KMS-11 (cell line): ENCODE measurements around the gene KRTAP1-1.
"Not testable (repeated sequence)": the region's sequence is repeated elsewhere in the genome, so short reads cannot be mapped to it uniquely, and the experiment has no call there.

ENCODE experiments used
- H2AFZ ChIP-seq: fragments of 200-600 bp; sonication (generic); 2 replicates; pipeline ENCODE4 v1.6.1; 2016; ENCODE audit warnings: antibody characterized with exemption, mixed run types, low read depth
- H3K27ac ChIP-seq: fragments of 200-600 bp; sonication (generic); 2 replicates; pipeline ENCODE4 v1.6.1; 2016; ENCODE audit warnings: mild to moderate bottlenecking, mixed run types
- H3K27me3 ChIP-seq: fragments of 200-600 bp; sonication (generic); 2 replicates; pipeline ENCODE4 v1.6.1; 2017; ENCODE audit warnings: mild to moderate bottlenecking, low read depth, mixed run types, moderate library complexity; ENCODE audit not compliant: insufficient read depth
- H3K36me3 ChIP-seq: fragments of 200-600 bp; sonication (generic); 2 replicates; pipeline ENCODE4 v1.6.1; 2017; ENCODE audit warnings: mild to moderate bottlenecking, mixed run types; ENCODE audit not compliant: insufficient read depth
- H3K4me1 ChIP-seq: fragments of 200-600 bp; sonication (generic); 2 replicates; pipeline ENCODE4 v1.6.1; 2016; ENCODE audit warnings: mild to moderate bottlenecking, low read depth, mixed run types; ENCODE audit not compliant: poor library complexity, severe bottlenecking
- H3K4me2 ChIP-seq: fragments of 200-600 bp; sonication (generic); 2 replicates; pipeline ENCODE4 v1.7.0; 2016; ENCODE audit warnings: mild to moderate bottlenecking, mixed run types
- H3K4me3 ChIP-seq: fragments of 200-600 bp; sonication (generic); IDR thresholded peaks from 2 replicates; pipeline ENCODE4 v1.6.1; 2017; ENCODE audit warnings: low read depth, low read length, mixed read lengths; ENCODE audit not compliant: insufficient read depth
- H3K79me2 ChIP-seq: fragments of 200-600 bp; sonication (generic); 2 replicates; pipeline ENCODE4 v1.6.1; 2016; ENCODE audit warnings: low read depth, mixed run types; ENCODE audit not compliant: insufficient read depth
- H3K9ac ChIP-seq: fragments of 200-600 bp; sonication (generic); 2 replicates; pipeline ENCODE4 v1.6.1; 2016; ENCODE audit warnings: mild to moderate bottlenecking, mixed run types
- H4K20me1 ChIP-seq: fragments of 200-600 bp; sonication (generic); 2 replicates; pipeline ENCODE4 v1.6.1; 2016; ENCODE audit warnings: mild to moderate bottlenecking, mixed run types; ENCODE audit not compliant: insufficient read depth
- CTCF ChIP-seq: fragments of 200-600 bp; sonication (generic); conservative IDR thresholded peaks from 2 replicates; pipeline ENCODE4 v1.6.1; 2017; ENCODE audit warnings: low read depth, mild to moderate bottlenecking, antibody characterized with exemption, low read length, moderate library complexity, mixed read lengths

Gene KRTAP1-1

GRCh38 chr17:41060052-41060604, 18.9 kb upstream of the KRTAP1-1 start, which contains the start of gene KRTAP2-3:
Gene KRTAP2-3, minus strand, starts transcription at chr17:41060114. Its CDS starts 64 bp downstream, at chr17:41060050.
- Histone ChIP-seq H3K4me1 (no peaks in the 10 kb centered on the region), H4K20me1 (no peaks in the 10 kb centered on the region), H3K9ac (no peak within 1 kb of the TSS), H2AFZ (no peak within 1 kb of the TSS), H3K27me3 (no peaks in the 10 kb centered on the region), H3K36me3 (no peaks in the 10 kb centered on the region), H3K79me2 (no peaks in the 10 kb centered on the region), H3K27ac (no peak within 1 kb of the TSS), H3K4me2 (no peak within 1 kb of the TSS), H3K4me3 (no peak within 1 kb of the TSS)
- TF ChIP-seq CTCF = no peak

GRCh38 chr17:41059276-41060051, 18.2 kb upstream of the KRTAP1-1 start:
- H3K4me2 ChIP-seq, H3K4me1 ChIP-seq, H2AFZ ChIP-seq, H3K27me3 ChIP-seq, H4K20me1 ChIP-seq, H3K36me3 ChIP-seq, H3K9ac ChIP-seq, H3K4me3 ChIP-seq, H3K27ac ChIP-seq, H3K79me2 ChIP-seq: not testable (repeated sequence)

- no peak overlapping the region for H3K27ac ChIP-seq
- H3K79me2 ChIP-seq = no peaks in the 10 kb centered on the region
- H3K9ac ChIP-seq = no peak overlapping the region
- no peaks in the 10 kb centered on the region for H3K36me3 ChIP-seq
- H3K4me1 ChIP-seq = no peaks in the 10 kb centered on the region
- TF ChIP-seq CTCF = no peak
- no peaks in the 10 kb centered on the region for H4K20me1 ChIP-seq
- H2AFZ ChIP-seq = no peak overlapping the region
- H3K4me2 ChIP-seq = no peak overlapping the region
- no peaks in the 10 kb centered on the region for H3K27me3 ChIP-seq
- no peak overlapping the region for H3K4me3 ChIP-seq
Measured at GRCh38 chr17:41058741-41059140, 17.5 kb upstream of the KRTAP1-1 start.

- Histone ChIP-seq H3K79me2 (no peaks in the 10 kb centered on the region), H3K27ac (no peak overlapping the region), H3K9ac (no peak overlapping the region), H3K36me3 (no peaks in the 10 kb centered on the region), H3K4me3 (no peak overlapping the region), H3K27me3 (no peaks in the 10 kb centered on the region), H2AFZ (no peak overlapping the region), H3K4me1 (no peaks in the 10 kb centered on the region), H3K4me2 (no peak overlapping the region), H4K20me1 (no peaks in the 10 kb centered on the region)
- TF ChIP-seq CTCF = no peak
Measured at GRCh38 chr17:41057547-41057946, 16.3 kb upstream of the KRTAP1-1 start.

GRCh38 chr17:41055130-41055529, 13.9 kb upstream of the KRTAP1-1 start, which contains the start of gene KRTAP2-2:
Gene KRTAP2-2, minus strand, starts transcription at chr17:41055230. Its CDS starts 19 bp downstream, at chr17:41055211.
- H3K9ac ChIP-seq, H4K20me1 ChIP-seq, H3K27me3 ChIP-seq, H3K4me2 ChIP-seq, H3K4me3 ChIP-seq, H3K79me2 ChIP-seq, H3K36me3 ChIP-seq, H3K27ac ChIP-seq, H2AFZ ChIP-seq, H3K4me1 ChIP-seq: not testable (repeated sequence)

GRCh38 chr17:41054556-41054955, 13.3 kb upstream of the KRTAP1-1 start:
- H3K79me2 ChIP-seq, H3K9ac ChIP-seq, H3K4me3 ChIP-seq, H3K27me3 ChIP-seq, H2AFZ ChIP-seq, H3K4me2 ChIP-seq, H4K20me1 ChIP-seq, H3K4me1 ChIP-seq, H3K36me3 ChIP-seq, H3K27ac ChIP-seq: not testable (repeated sequence)
